DND-41 (cell line): ENCODE measurements around the gene NFATC2.

ENCODE experiments used
- CTCF ChIP-seq: IDR thresholded peaks from 2 replicates; pipeline ENCODE4 v1.5.1; 2012; ENCODE audit warnings: borderline replicate concordance, low read length, moderate library complexity, mild to moderate bottlenecking; ENCODE audit not compliant: poor library complexity, severe bottlenecking; ENCODE audit errors: extremely low read depth
- EZH2 ChIP-seq: IDR thresholded peaks from 3 replicates; pipeline ENCODE4 v1.6.1; 2012; ENCODE audit warnings: borderline replicate concordance, low read depth, mild to moderate bottlenecking, moderate library complexity, low read length, inconsistent platforms; ENCODE audit not compliant: severe bottlenecking

GRCh38 chr20:51587145-51587544, 44.6 kb upstream of the NFATC2 start:
- TF ChIP-seq CTCF = no peak
- TF ChIP-seq EZH2 = no peak
